Erythroblast (primary cell): ENCODE data around the gene GLTP.

Source experiments
- GATA1 ChIP-seq: IDR thresholded peaks from 2 replicates; pipeline ENCODE4 v1.6.1; 2011; ENCODE audit warnings: low read depth, mild to moderate bottlenecking, control low read depth, low read length, moderate library complexity
- POLR2A ChIP-seq: IDR thresholded peaks from 2 replicates; pipeline ENCODE4 v1.6.1; 2011; ENCODE audit warnings: mild to moderate bottlenecking, low read length

- TF ChIP-seq POLR2A (no peak), GATA1 (no peak)
These were observed 44.5 kb downstream of the GLTP start for GRCh38 chr12:109835827-109836226.
